ENCODE data around the gene MPZL3. TPM values are rescaled to one million over a fixed set of nuclear protein-coding genes. Genes with fewer than 3 reads are reported as not detected.
"Not testable (repeated sequence)": the region's sequence is repeated elsewhere in the genome, so short reads cannot be mapped to it uniquely, and the experiment has no call there.

The MPZL3 gene
- total RNA-seq, 3 donors from 2014 or later, result 52.7 to 72.0 (median 56.4) TPM

DNA sequence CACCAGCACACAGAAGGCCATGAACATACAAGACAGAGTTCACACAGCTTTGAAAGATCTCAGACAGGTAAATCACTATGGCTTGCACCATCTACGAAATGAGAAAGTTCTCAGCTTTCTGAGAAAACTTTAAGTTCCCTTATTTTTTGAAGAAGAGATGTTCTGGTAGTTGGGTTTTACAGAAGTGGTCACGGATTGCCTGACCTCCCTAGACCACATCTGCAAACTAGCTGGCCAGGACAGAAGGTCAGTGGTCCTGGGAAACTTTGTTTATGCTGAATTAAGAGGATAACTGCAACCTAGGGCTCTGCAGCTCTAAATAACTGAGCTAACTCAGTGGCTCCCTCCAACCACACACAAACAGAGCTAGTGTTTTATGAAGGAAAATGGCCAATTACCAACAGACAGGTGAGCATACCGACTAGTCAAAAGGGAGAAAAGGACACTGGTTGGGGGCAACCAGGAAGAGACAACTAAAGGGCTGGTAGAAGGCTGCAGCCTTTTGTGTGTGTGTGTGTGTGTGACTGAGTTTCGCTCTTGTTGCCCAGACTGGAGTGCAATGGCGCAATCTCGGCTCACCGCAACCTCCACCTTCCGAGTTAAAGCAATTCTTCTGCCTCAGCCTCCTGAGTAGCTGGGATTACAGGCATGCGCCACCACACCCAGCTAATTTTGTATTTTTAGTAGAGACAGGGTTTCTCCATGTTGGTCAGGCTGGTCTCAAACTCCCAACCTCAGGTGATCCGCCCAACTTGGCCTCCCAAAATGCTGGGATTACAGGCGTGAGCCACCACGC is 67.2 kb downstream of the MPZL3 start:
- no peak for ATAC-seq
- no peak overlapping the region for H3K4me3 Mint-ChIP-seq
- peaks cover 20% of the 10 kb centered on the region for H3K27me3 Mint-ChIP-seq (ENCODE audit: low read depth)
- H3K9me3 Mint-ChIP-seq, result no peaks in the 10 kb centered on the region
- DNase-seq, result no peak
- H3K36me3 Mint-ChIP-seq (ENCODE audit: insufficient read depth), result no peaks in the 10 kb centered on the region
- no peaks in the 10 kb centered on the region for H3K4me1 Mint-ChIP-seq (ENCODE audit: low read depth)

- not testable (repeated sequence) for H3K9me3 Mint-ChIP-seq; H3K4me1 Mint-ChIP-seq (ENCODE audit: low read depth); H3K36me3 Mint-ChIP-seq (ENCODE audit: insufficient read depth); DNase-seq; ATAC-seq; H3K4me3 Mint-ChIP-seq
- H3K27me3 Mint-ChIP-seq (ENCODE audit: low read depth), result peaks cover 20% of the 10 kb centered on the region
Observed at GRCh38 chr11:118183691-118184090, 68.5 kb downstream of the MPZL3 start.

DNA sequence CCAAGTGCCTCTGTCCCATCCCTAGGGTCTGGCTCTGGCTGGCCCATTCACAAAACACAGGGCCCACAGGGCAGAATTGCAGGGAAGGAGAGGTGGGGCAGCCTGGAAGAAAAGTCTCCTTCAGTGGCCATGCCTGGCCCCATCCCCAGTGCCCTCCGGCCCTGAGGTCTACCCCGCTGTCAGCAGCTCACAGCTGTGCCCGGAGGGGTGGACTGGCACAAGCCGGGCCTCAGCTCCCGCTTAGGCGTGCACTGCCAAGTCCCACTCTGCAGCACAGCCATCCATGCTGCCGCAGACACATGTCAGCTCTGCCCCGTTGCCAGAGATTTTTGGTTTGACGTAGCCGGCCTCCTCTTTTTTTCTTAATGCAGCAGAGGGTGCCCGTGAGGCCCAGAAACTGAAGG is 71.9 kb downstream of the MPZL3 start:
- peak in 1 of 2 donors; percentile 46 for ATAC-seq
- H3K4me1 Mint-ChIP-seq (ENCODE audit: low read depth), result no peaks in the 10 kb centered on the region
- no peak overlapping the region for H3K4me3 Mint-ChIP-seq
- no peaks in the 10 kb centered on the region for H3K36me3 Mint-ChIP-seq (ENCODE audit: insufficient read depth)
- no peak for DNase-seq
- peaks cover 17% of the 10 kb centered on the region for H3K27me3 Mint-ChIP-seq (ENCODE audit: low read depth)
- H3K9me3 Mint-ChIP-seq, result no peaks in the 10 kb centered on the region

- Mint-ChIP-seq H3K4me1 (ENCODE audit: low read depth) (no peaks in the 10 kb centered on the region), H3K4me3 (no peak overlapping the region), H3K27me3 (ENCODE audit: low read depth) (peaks cover 9% of the 10 kb centered on the region), H3K9me3 (no peaks in the 10 kb centered on the region), H3K36me3 (ENCODE audit: insufficient read depth) (no peaks in the 10 kb centered on the region)
- DNase-seq (no peak), ATAC-seq (no peak)
Observed at GRCh38 chr11:118176778-118177134, 75.4 kb downstream of the MPZL3 start.

Other genes starting within 250 kb of the MPZL3 start
- gene TMPRSS4, start 175.3 kb downstream of the MPZL3 start, total RNA-seq, result under 1 TPM in 1 of 3 donors, not detected in 2; 0.08 TPM
- not detected for gene SMIM35, start 165.4 kb downstream of the MPZL3 start, total RNA-seq
- not detected for gene SCN4B, start 99.5 kb downstream of the MPZL3 start, total RNA-seq
- not detected for gene SCN2B, start 75.7 kb downstream of the MPZL3 start, total RNA-seq
- 100 to 1,000 TPM; 135 to 153 (median 137) TPM for gene JAML, start 27.4 kb downstream of the MPZL3 start, total RNA-seq
- 10 to 100 TPM in 2 of 3 donors, 1 to 10 TPM in 1; 9.0 to 12.9 (median 12.8) TPM for gene MPZL2, start 11.9 kb upstream of the MPZL3 start, total RNA-seq
- 100 to 1,000 TPM; 371 to 436 (median 407) TPM for gene CD3E, start 52.4 kb upstream of the MPZL3 start, total RNA-seq
- 100 to 1,000 TPM; 412 to 451 (median 427) TPM for gene CD3D, start 90.3 kb upstream of the MPZL3 start, total RNA-seq
- gene CD3G, start 92.0 kb upstream of the MPZL3 start, total RNA-seq, result 100 to 1,000 TPM in 2 of 3 donors, 10 to 100 TPM in 1; 86.4 to 105 (median 102) TPM
- 10 to 100 TPM; 43.7 to 45.1 (median 45.0) TPM for gene UBE4A, start 107.2 kb upstream of the MPZL3 start, total RNA-seq
- 100 to 1,000 TPM; 236 to 266 (median 251) TPM for gene ATP5MG, start 149.2 kb upstream of the MPZL3 start, total RNA-seq
- gene KMT2A, start 184.1 kb upstream of the MPZL3 start, total RNA-seq, result 10 to 100 TPM; 42.5 to 54.8 (median 44.1) TPM

Measured in activated T-cell treated with anti-CD3 and anti-CD28 coated beads, Interleukin-2, amount 50 U/mL, for 4 hours (primary cell).